ENCODE results near the gene SPRR1B. TPM values are rescaled to one million over a fixed set of nuclear protein-coding genes. Genes with fewer than 3 reads are reported as not detected.

Gene SPRR1B
- total RNA-seq, 1 experiment from 2014 or later, result not detected

DNA sequence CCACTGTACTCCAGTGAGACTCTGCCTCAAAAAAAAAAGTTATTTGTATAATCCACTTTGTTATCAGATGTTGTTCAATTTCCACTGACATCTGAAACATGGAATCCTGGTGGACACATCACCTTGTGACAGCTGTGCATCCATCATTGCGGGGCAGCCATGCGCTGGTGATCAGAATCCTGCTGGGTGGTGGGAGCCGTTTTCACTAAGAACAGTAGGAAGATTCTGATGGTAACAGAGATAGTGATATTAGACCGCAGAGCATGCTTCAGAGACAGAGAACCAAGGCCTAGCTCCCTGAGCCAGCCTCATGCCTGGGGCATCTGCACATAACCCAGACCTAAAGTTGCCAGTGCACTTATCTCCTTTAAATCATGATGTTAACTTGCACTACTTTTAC lies 32.5 kb upstream of the SPRR1B start:
- WGBS (ENCODE audit: extremely low coverage, insufficient read length, low lambda C conversion rate), result no CpG with 5 or more reads among the region's 4 CpGs
- DNase-seq, result no peak
- H3K27me3 Mint-ChIP-seq (ENCODE audit: low read depth), result peaks cover 5% of the 10 kb centered on the region; the same call in 1 of the 2 replicates

More for the DNA sequence above, 32.5 kb upstream of the SPRR1B start:
- Histone ChIP-seq H4K91ac (ENCODE audit: insufficient read length, low read depth, low read length) (no peak overlapping the region), H3K4ac (ENCODE audit: low read depth, low read length) (no peak overlapping the region), H4K5ac (ENCODE audit: insufficient read length, low read depth, low read length) (no peak overlapping the region), H2BK15ac (ENCODE audit: low read depth, low read length) (no peak overlapping the region), H3K27ac (ENCODE audit: insufficient read length, low read depth, low read length) (no peak overlapping the region), H3K18ac (ENCODE audit: insufficient read length, low read depth, low read length) (no peak overlapping the region), H3K4me2 (ENCODE audit: insufficient read depth, insufficient read length, low read length) (no peak overlapping the region), H3K27me3 (ENCODE audit: insufficient read depth, low read length) (no peaks in the 10 kb centered on the region), H3K23ac (ENCODE audit: insufficient read length, low read depth, low read length) (no peak overlapping the region), H3K14ac (ENCODE audit: insufficient read depth, low read length) (no peak overlapping the region), H3K79me2 (ENCODE audit: insufficient read depth, low read length) (no peaks in the 10 kb centered on the region), H4K8ac (replicated peaks; ENCODE audit: insufficient read length, low read depth, low read length) (no peak overlapping the region), H3K79me1 (ENCODE audit: insufficient read depth, low read depth, low read length, poor library complexity, severe bottlenecking) (no peaks in the 10 kb centered on the region), H3K9me3 (ENCODE audit: control insufficient read depth, low read depth, low read length) (no peaks in the 10 kb centered on the region), H3T11ph (ENCODE audit: low read length) (no peak overlapping the region), H2BK120ac (ENCODE audit: low read depth, low read length, poor library complexity, severe bottlenecking) (no peak overlapping the region), H2AFZ (ENCODE audit: low read length) (no peak overlapping the region), H2BK20ac (ENCODE audit: low read depth, low read length, poor library complexity, severe bottlenecking) (no peak overlapping the region), H4K20me1 (ENCODE audit: control insufficient read depth, insufficient read depth, insufficient read length) (no peaks in the 10 kb centered on the region), H2AK5ac (ENCODE audit: insufficient read length, low read length) (no peak overlapping the region), H3K9ac (ENCODE audit: extremely low read depth, insufficient read length, low read length) (no peak overlapping the region), H3K56ac (ENCODE audit: insufficient read length, low read depth, low read length) (no peak overlapping the region), H2BK12ac (ENCODE audit: insufficient read length, low read depth, low read length) (no peak overlapping the region), H3K23me2 (ENCODE audit: insufficient read length, low read depth, low read length, poor library complexity, severe bottlenecking) (no peaks in the 10 kb centered on the region), H2BK5ac (ENCODE audit: insufficient read length, low read length) (no peak overlapping the region), H3K4me1 (ENCODE audit: insufficient read depth, low read length) (no peaks in the 10 kb centered on the region; the same call in 1 of the 2 replicates)
- Mint-ChIP-seq H3K27ac (no peak overlapping the region), H3K9me3 (peaks cover 12 to 17% of the 10 kb centered on the region in 2 experiments; a peak in 4 of 5 replicates), H3K4me3 (no peak overlapping the region), H3K4me1 (peaks cover 10 to 19% of the 10 kb centered on the region in 2 experiments), H3K36me3 (ENCODE audit: insufficient read depth in 1 of 3, low read depth in 3 of 3) (peaks cover 0 to 8% (median 0%) of the 10 kb centered on the region in 3 experiments; a peak in 3 of 7 replicates)
- TF ChIP-seq, protein P1, sequence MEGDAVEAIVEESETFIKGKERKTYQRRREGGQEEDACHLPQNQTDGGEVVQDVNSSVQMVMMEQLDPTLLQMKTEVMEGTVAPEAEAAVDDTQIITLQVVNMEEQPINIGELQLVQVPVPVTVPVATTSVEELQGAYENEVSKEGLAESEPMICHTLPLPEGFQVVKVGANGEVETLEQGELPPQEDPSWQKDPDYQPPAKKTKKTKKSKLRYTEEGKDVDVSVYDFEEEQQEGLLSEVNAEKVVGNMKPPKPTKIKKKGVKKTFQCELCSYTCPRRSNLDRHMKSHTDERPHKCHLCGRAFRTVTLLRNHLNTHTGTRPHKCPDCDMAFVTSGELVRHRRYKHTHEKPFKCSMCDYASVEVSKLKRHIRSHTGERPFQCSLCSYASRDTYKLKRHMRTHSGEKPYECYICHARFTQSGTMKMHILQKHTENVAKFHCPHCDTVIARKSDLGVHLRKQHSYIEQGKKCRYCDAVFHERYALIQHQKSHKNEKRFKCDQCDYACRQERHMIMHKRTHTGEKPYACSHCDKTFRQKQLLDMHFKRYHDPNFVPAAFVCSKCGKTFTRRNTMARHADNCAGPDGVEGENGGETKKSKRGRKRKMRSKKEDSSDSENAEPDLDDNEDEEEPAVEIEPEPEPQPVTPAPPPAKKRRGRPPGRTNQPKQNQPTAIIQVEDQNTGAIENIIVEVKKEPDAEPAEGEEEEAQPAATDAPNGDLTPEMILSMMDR (conservative IDR thresholded peaks at IDR 0.05), result no peak

Data from H9 (cell line).